Endodermal cell (in vitro differentiated cells): ENCODE measurements around the gene PAK2. TPM values are rescaled to one million over a fixed set of nuclear protein-coding genes. Genes with fewer than 3 reads are reported as not detected.

ENCODE experiments used
- DNase-seq: peaks from one replicate; pipeline ENCODE4 v3.0.0-alpha.2; 2017
- H3K27ac ChIP-seq: 2 replicates; pipeline ENCODE4 v1.5.1; 2013; ENCODE audit warnings: mild to moderate bottlenecking, low read depth, low read length, moderate library complexity
- H3K27me3 ChIP-seq: 2 replicates; pipeline ENCODE4 v1.6.1; 2013; ENCODE audit warnings: mild to moderate bottlenecking, low read length, moderate library complexity; ENCODE audit not compliant: insufficient read depth, control insufficient read depth, poor library complexity, severe bottlenecking
- H3K36me3 ChIP-seq: 2 replicates; pipeline ENCODE4 v1.7.0; 2013; ENCODE audit warnings: mild to moderate bottlenecking, low read length, moderate library complexity; ENCODE audit not compliant: control insufficient read depth, insufficient read depth
- H3K4me1 ChIP-seq: one replicate; pipeline ENCODE4 v1.7.0; 2013; ENCODE audit warnings: low read length; ENCODE audit not compliant: control insufficient read depth, insufficient read depth
- H3K4me3 ChIP-seq: 2 replicates; pipeline ENCODE4 v1.5.1; 2013; ENCODE audit warnings: mild to moderate bottlenecking, low read length, moderate library complexity
- H3K9ac ChIP-seq: 2 replicates; pipeline ENCODE4 v1.6.1; 2013; ENCODE audit warnings: mild to moderate bottlenecking, low read length, moderate library complexity; ENCODE audit not compliant: poor library complexity, severe bottlenecking; ENCODE audit errors: extremely low read depth
- H3K9me3 ChIP-seq: 2 replicates; pipeline ENCODE4 v1.6.1; 2013; ENCODE audit warnings: mild to moderate bottlenecking, low read length, moderate library complexity; ENCODE audit not compliant: control insufficient read depth
- H3K27ac Mint-ChIP-seq: 2 replicates; pipeline ENCODE4 v1.8.0; 2020; ENCODE audit warnings: mixed read lengths
- H3K27me3 Mint-ChIP-seq: 2 replicates; pipeline ENCODE4 v1.8.0; 2021; ENCODE audit warnings: mild to moderate bottlenecking, mixed read lengths; ENCODE audit not compliant: insufficient read depth
- H3K36me3 Mint-ChIP-seq: 2 replicates; pipeline ENCODE4 v1.8.0; 2020; ENCODE audit warnings: low read depth, mixed read lengths
- H3K4me1 Mint-ChIP-seq: 2 replicates; pipeline ENCODE4 v1.8.0; 2020; ENCODE audit warnings: mixed read lengths
- H3K4me3 Mint-ChIP-seq: 2 replicates; pipeline ENCODE4 v1.8.0; 2020; ENCODE audit warnings: mild to moderate bottlenecking, moderate library complexity, mixed read lengths
- H3K9me3 Mint-ChIP-seq: 2 replicates; pipeline ENCODE4 v1.8.0; 2020; ENCODE audit warnings: mild to moderate bottlenecking, mixed read lengths
- WGBS, 2 experiments: methylation state at CpG; one replicate each; pipeline versions ENCODE4 v1.1.5 to v1.1.7; 2013; ENCODE audit warnings: missing lambda C conversion rate in 2 of 2, mixed read lengths in 1 of 2; ENCODE audit not compliant: insufficient coverage in 1 of 2, insufficient read length in 1 of 2; 5-methylcytosine and 5-hydroxymethylcytosine counted together
- total RNA-seq, 2 donors: library from RNA; stranded (reverse); fragmentation: NEBNext Ultra II Directional in 1 of 2; extraction: Animal tissue kit (Norgen Biotek cat#: 25700) in 1 of 2; gene quantifications; 2 replicates in 1 of 2; 3 replicates in 1 of 2; pipeline ENCODE4 v1.2.1, GENCODE V29; 2021
- TF ChIP-seq, protein P1 (sequence below): fragments of 200-600 bp; sonication (generic); conservative IDR thresholded peaks from 2 replicates; pipeline ENCODE4 v1.5.0; 2021; ENCODE audit warnings: antibody characterized with exemption, mild to moderate bottlenecking

Gene PAK2
- total RNA-seq, 2 donors from 2014 or later, result 58.7 to 76.6 TPM

DNA sequence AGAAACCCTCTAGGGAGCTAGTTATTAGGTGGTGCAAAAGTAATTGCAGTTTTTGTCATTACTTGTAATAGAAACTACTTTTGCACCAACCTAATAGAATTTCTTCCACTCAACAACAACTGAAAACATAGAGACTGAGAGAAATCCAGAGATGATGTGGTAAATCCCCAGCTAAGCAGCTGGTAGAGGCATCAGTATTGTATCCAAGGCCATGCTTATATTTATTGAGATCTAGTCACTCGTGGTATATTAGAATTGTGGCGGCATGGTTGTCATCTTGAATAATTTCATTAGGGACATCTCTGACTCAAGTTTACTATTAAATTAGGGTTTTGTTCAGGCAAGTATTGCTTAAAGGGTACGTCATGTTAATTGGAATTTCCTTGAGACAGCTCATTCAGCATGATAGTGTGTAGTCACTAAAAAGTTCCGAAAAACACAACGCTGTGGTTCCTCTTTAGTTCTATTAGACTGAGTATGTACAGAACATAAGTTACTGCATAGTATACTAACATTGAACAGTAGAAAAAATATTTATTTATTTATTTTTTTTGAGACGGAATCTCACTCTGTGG lies 35.3 kb downstream of the PAK2 start:
- peaks cover 7% of the 10 kb centered on the region for H3K4me1 Mint-ChIP-seq
- peaks cover 47% of the 10 kb centered on the region for H3K36me3 Mint-ChIP-seq
- no peak for DNase-seq
- Histone ChIP-seq H3K4me3 (no peak overlapping the region), H3K27me3 (no peaks in the 10 kb centered on the region), H3K9me3 (peaks cover 16% of the 10 kb centered on the region), H3K27ac (no peak overlapping the region), H3K9ac (no peak overlapping the region), H3K4me1 (no peaks in the 10 kb centered on the region), H3K36me3 (peaks cover 19% of the 10 kb centered on the region)
- TF ChIP-seq, protein P1, sequence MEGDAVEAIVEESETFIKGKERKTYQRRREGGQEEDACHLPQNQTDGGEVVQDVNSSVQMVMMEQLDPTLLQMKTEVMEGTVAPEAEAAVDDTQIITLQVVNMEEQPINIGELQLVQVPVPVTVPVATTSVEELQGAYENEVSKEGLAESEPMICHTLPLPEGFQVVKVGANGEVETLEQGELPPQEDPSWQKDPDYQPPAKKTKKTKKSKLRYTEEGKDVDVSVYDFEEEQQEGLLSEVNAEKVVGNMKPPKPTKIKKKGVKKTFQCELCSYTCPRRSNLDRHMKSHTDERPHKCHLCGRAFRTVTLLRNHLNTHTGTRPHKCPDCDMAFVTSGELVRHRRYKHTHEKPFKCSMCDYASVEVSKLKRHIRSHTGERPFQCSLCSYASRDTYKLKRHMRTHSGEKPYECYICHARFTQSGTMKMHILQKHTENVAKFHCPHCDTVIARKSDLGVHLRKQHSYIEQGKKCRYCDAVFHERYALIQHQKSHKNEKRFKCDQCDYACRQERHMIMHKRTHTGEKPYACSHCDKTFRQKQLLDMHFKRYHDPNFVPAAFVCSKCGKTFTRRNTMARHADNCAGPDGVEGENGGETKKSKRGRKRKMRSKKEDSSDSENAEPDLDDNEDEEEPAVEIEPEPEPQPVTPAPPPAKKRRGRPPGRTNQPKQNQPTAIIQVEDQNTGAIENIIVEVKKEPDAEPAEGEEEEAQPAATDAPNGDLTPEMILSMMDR, result no peak
- H3K9me3 Mint-ChIP-seq, result peaks cover 9% of the 10 kb centered on the region
- no peak overlapping the region for H3K4me3 Mint-ChIP-seq
- peak overlapping the region; percentile 48 for H3K27ac Mint-ChIP-seq
- WGBS, 2 experiments, result 94 to 99% methylated on average over 4 to 6 of the region's 6 CpGs
- no peaks in the 10 kb centered on the region for H3K27me3 Mint-ChIP-seq

DNA sequence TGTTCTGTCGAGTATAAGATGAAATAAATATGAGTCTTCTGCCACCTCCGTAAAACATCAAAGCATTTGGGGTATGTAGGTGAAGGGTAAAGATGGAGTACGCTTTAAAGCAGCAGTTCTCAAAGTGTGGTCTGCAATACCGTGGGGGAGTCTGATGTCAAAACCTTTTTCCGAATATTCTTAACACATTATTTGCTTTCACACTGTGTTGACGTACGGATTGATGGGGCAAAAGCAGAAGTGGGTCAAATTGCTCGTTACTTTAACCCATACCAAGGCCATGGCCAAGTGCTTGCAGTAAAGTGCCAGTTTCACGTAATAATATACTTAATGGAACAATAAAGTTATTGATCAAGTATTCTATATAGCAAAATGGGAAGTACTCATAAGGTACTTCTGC lies 36.3 kb downstream of the PAK2 start:
- Histone ChIP-seq H3K9ac (no peak overlapping the region), H3K9me3 (peaks cover 22% of the 10 kb centered on the region), H3K36me3 (peaks cover 25% of the 10 kb centered on the region), H3K27me3 (no peaks in the 10 kb centered on the region), H3K27ac (no peak overlapping the region), H3K4me3 (no peak overlapping the region), H3K4me1 (no peaks in the 10 kb centered on the region)
- Mint-ChIP-seq H3K9me3 (peaks cover 15% of the 10 kb centered on the region), H3K27ac (no peak overlapping the region), H3K36me3 (peaks cover 49% of the 10 kb centered on the region), H3K4me3 (no peak overlapping the region), H3K4me1 (peaks cover 7% of the 10 kb centered on the region), H3K27me3 (no peaks in the 10 kb centered on the region)
- DNase-seq, result no peak
- WGBS, 2 experiments, result 95 to 97% methylated on average over 8 to 9 of the region's 9 CpGs
- TF ChIP-seq, protein P1, result no peak

DNA sequence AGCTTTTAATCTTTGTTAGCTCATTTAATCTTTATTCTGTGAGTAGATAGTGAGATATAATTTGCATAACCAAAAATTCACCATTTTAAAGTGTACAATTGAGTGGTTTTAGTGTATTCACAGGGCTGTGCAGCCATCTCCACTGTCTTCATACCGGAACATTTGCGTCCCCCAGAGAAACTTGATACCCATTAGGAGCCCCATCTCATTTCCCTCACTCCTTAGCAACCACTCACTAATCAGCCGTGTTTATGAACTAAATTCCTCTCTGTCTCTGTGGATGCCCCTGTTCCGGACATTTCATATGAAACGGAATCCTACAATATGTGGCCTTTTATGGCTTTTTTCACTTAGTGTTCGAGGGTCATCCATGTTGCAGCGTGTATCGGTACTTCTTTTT lies 38.2 kb downstream of the PAK2 start:
- Histone ChIP-seq H3K4me3 (no peak overlapping the region), H3K27me3 (no peaks in the 10 kb centered on the region), H3K27ac (no peak overlapping the region), H3K4me1 (no peaks in the 10 kb centered on the region), H3K36me3 (peaks cover 35% of the 10 kb centered on the region), H3K9me3 (peaks cover 22% of the 10 kb centered on the region), H3K9ac (no peak overlapping the region)
- no peaks in the 10 kb centered on the region for H3K4me1 Mint-ChIP-seq
- no peak for DNase-seq
- peaks cover 51% of the 10 kb centered on the region for H3K36me3 Mint-ChIP-seq
- TF ChIP-seq, protein P1, result no peak
- H3K4me3 Mint-ChIP-seq, result no peak overlapping the region
- no peaks in the 10 kb centered on the region for H3K27me3 Mint-ChIP-seq
- H3K9me3 Mint-ChIP-seq, result peaks cover 20% of the 10 kb centered on the region
- WGBS, 2 experiments, result 97 to 100% methylated on average over 8 of the region's 8 CpGs
- no peak overlapping the region for H3K27ac Mint-ChIP-seq
